ENCODE measurements around the gene CDKL2. TPM values are rescaled to one million over a fixed set of nuclear protein-coding genes. Genes with fewer than 3 reads are reported as not detected.
A peak's percentile ranks its signal among the peaks of the same experiment; 100 is the strongest.

Gene CDKL2
- total RNA-seq, 6 experiments from 2014 or later: 0.05 TPM; not detected in 5

DNA sequence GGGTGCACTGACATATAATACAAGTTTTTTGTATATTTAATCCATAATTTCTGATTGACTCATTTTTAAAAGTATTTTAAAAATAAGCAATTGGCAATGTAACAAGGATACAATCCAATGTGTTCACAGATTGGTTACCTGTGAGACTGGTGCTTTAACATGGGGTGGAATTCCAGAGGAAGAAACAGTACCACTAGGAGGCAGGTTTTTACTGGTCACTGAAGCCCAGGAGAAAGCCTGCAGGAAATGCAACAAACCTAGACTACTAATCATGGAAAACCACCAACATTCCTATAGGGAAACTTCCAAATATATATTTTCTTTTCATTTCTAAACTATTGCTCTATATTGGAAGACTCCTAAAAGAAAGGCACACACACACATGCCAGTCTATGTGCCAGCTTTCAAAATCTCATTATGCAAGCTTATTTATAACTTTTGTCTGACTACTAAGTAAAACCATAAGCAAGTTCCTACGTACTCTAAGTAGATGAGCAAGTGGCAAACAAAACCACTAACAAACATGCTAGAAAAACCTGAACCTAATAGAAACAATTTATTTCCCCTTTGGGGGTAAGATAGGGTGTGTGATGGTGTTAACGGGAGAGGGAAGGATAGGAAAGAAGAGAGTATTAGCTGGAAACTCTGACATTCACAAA is 23.6 kb upstream of the CDKL2 start:
- H3K4me3 ChIP-seq: no peak overlapping the region
- peaks cover 0 to 68% (median 19%) of the 10 kb centered on the region in 4 donors for H3K36me3 ChIP-seq
- ATAC-seq: peak; percentile 85 to 94 (median 86)
- intact Hi-C loops (cut with DNase I): no loop called here
- peaks cover 0 to 2% (median 0%) of the 10 kb centered on the region in 4 donors for H3K4me1 ChIP-seq
- no peaks in the 10 kb centered on the region for H3K9me3 ChIP-seq
- no peak for TF ChIP-seq POLR2A (IDR thresholded peaks at IDR 0.05)
- TF ChIP-seq, protein P1, sequence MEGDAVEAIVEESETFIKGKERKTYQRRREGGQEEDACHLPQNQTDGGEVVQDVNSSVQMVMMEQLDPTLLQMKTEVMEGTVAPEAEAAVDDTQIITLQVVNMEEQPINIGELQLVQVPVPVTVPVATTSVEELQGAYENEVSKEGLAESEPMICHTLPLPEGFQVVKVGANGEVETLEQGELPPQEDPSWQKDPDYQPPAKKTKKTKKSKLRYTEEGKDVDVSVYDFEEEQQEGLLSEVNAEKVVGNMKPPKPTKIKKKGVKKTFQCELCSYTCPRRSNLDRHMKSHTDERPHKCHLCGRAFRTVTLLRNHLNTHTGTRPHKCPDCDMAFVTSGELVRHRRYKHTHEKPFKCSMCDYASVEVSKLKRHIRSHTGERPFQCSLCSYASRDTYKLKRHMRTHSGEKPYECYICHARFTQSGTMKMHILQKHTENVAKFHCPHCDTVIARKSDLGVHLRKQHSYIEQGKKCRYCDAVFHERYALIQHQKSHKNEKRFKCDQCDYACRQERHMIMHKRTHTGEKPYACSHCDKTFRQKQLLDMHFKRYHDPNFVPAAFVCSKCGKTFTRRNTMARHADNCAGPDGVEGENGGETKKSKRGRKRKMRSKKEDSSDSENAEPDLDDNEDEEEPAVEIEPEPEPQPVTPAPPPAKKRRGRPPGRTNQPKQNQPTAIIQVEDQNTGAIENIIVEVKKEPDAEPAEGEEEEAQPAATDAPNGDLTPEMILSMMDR (IDR thresholded peaks at IDR 0.05): peak; percentile 57 to 62 (median 60)
- no peak for DNase-seq
- 79% methylated on average over 2 of the region's 2 CpGs for WGBS (ENCODE audit: insufficient coverage, low coverage, low lambda C conversion rate, missing lambda C conversion rate)
- H3K27ac ChIP-seq: no peak overlapping the region
- no peaks in the 10 kb centered on the region for H3K27me3 ChIP-seq

DNA sequence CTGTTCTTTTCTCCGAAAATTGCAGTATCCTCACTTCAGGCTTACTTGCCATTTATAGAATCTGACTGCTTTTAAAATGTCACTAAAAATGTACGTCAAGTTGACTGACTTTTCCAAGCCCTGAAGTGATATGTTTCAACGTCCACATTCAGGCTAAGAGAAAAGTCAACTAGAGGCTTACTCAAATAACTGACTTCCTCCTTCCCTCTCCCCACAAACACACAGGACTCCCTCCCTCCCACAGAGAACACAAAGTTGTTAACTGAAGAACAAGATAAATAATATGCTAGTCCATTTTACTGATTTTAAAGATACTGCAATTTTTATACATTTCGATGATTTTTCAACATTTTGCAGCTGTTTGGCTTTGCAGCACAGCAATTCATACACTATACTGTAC is 13.8 kb upstream of the CDKL2 start:
- intact Hi-C loops (cut with DNase I): no loop called here
- H3K4me1 ChIP-seq: peaks cover 0 to 7% (median 0%) of the 10 kb centered on the region in 4 donors
- TF ChIP-seq POLR2A (IDR thresholded peaks at IDR 0.05): no peak
- TF ChIP-seq, protein P1 (IDR thresholded peaks at IDR 0.05): no peak
- DNase-seq (no peak), ATAC-seq (no peak)
- H3K4me3 ChIP-seq: no peak overlapping the region
- H3K27ac ChIP-seq: no peak overlapping the region
- peaks cover 3 to 53% (median 34%) of the 10 kb centered on the region in 4 donors for H3K36me3 ChIP-seq
- no peaks in the 10 kb centered on the region for H3K9me3 ChIP-seq
- 81% methylated on average over 4 of the region's 4 CpGs for WGBS (ENCODE audit: insufficient coverage, low coverage, low lambda C conversion rate, missing lambda C conversion rate)
- no peaks in the 10 kb centered on the region for H3K27me3 ChIP-seq

DNA sequence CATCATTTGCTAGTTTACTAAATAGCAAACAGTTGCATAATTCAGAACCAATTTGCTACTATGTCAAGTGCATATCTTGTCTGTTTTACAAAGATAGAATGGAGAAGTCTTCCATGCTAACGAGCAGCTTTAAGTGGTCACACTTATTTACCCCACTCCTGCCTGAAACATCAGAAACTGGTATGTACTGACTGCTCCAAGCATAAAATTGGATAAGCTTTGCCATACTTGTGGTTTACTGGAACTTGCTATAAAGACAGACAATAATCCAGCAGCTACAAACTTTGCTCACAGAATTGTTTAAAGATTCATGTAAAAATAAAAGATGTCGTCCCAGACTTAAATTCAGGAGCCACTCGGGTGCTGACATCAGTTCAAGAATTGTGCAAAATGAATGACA is 13.3 kb upstream of the CDKL2 start:
- no peaks in the 10 kb centered on the region for H3K27me3 ChIP-seq
- WGBS (ENCODE audit: insufficient coverage, low coverage, low lambda C conversion rate, missing lambda C conversion rate): 82% methylated on average over 3 of the region's 3 CpGs
- intact Hi-C loops (cut with DNase I): no loop called here
- H3K36me3 ChIP-seq: peaks cover 3 to 51% (median 34%) of the 10 kb centered on the region in 4 donors
- TF ChIP-seq, protein P1 (IDR thresholded peaks at IDR 0.05): no peak
- TF ChIP-seq POLR2A (IDR thresholded peaks at IDR 0.05): no peak
- H3K4me3 ChIP-seq: no peak overlapping the region
- H3K27ac ChIP-seq: no peak overlapping the region
- no peaks in the 10 kb centered on the region for H3K9me3 ChIP-seq
- no peak for ATAC-seq
- no peak for DNase-seq
- H3K4me1 ChIP-seq: peaks cover 0 to 8% (median 0%) of the 10 kb centered on the region in 4 donors

DNA sequence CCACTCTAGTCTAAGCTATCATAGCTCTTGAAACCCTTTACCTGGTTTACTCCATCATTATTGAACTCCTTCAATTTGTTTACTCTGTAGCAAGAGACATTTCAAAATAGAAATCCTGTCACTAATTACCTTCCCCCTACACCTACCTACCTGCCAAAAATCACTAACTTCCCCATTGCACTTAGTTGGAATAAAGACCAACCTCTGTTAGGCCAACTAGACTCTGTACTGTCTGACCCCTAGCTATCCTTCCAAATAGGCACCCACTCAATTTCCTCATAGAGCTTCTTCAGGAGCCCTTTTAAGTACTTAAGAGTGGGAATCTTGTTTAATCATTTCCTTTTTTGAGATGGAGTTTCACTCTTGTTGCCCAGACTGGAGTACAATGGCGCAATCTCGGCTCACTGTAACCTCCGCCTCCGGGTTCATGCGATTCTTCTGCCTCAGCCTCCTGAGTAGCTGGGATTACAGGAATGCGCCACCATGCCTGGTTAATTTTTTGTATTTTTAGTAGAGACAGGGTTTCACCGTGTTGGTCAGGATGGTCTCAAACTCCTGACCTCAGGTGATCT is 8.9 kb upstream of the CDKL2 start:
- Histone ChIP-seq H3K27me3 (no peaks in the 10 kb centered on the region), H3K4me1 (peaks cover 0 to 8% (median 0%) of the 10 kb centered on the region in 4 donors), H3K27ac (no peak overlapping the region), H3K9me3 (no peaks in the 10 kb centered on the region), H3K4me3 (no peak overlapping the region), H3K36me3 (peaks cover 0 to 7% (median 3%) of the 10 kb centered on the region in 4 donors)
- 83% methylated on average over 7 of the region's 7 CpGs for WGBS (ENCODE audit: insufficient coverage, low coverage, low lambda C conversion rate, missing lambda C conversion rate)
- intact Hi-C loops (cut with DNase I): no loop called here
- TF ChIP-seq, protein P1 (IDR thresholded peaks at IDR 0.05): no peak
- TF ChIP-seq POLR2A (IDR thresholded peaks at IDR 0.05): no peak
- DNase-seq (no peak), ATAC-seq (peak in 2 of 4 donors; percentile 64 to 66)

All from right lobe of liver (tissue), 6 donors.